ENCODE results near the gene C14orf119. TPM values are rescaled to one million over a fixed set of nuclear protein-coding genes. Genes with fewer than 3 reads are reported as not detected.

C14orf119 gene
- total RNA-seq, 1 experiment from 2014 or later = 65.1 TPM

- no CpG with 5 or more reads among the region's 14 CpGs for WGBS (ENCODE audit: extremely low coverage, insufficient read length, low lambda C conversion rate)
- Histone ChIP-seq H3K14ac (ENCODE audit: insufficient read depth, low read length) (no peak overlapping the region), H4K20me1 (ENCODE audit: control insufficient read depth, insufficient read depth, insufficient read length) (peaks cover 3% of the 10 kb centered on the region), H3K56ac (ENCODE audit: insufficient read length, low read depth, low read length) (no peak overlapping the region), H3K9ac (ENCODE audit: extremely low read depth, insufficient read length, low read length) (no peak overlapping the region), H3K27me3 (ENCODE audit: insufficient read depth, low read length) (no peaks in the 10 kb centered on the region), H3K23me2 (ENCODE audit: insufficient read length, low read depth, low read length, poor library complexity, severe bottlenecking) (peaks cover 12% of the 10 kb centered on the region), H2BK5ac (ENCODE audit: insufficient read length, low read length) (no peak overlapping the region), H3K23ac (ENCODE audit: insufficient read length, low read depth, low read length) (no peak overlapping the region), H2AFZ (ENCODE audit: low read length) (no peak overlapping the region), H3T11ph (ENCODE audit: low read length) (no peak overlapping the region), H3K4me2 (ENCODE audit: insufficient read depth, insufficient read length, low read length) (no peak overlapping the region), H4K5ac (ENCODE audit: insufficient read length, low read depth, low read length) (no peak overlapping the region), H3K4ac (ENCODE audit: low read depth, low read length) (no peak overlapping the region), H3K27ac (ENCODE audit: insufficient read length, low read depth, low read length) (no peak overlapping the region), H2BK15ac (ENCODE audit: low read depth, low read length) (no peak overlapping the region), H2BK120ac (ENCODE audit: low read depth, low read length, poor library complexity, severe bottlenecking) (no peak overlapping the region), H3K79me1 (ENCODE audit: insufficient read depth, low read depth, low read length, poor library complexity, severe bottlenecking) (peaks cover 17% of the 10 kb centered on the region), H3K18ac (ENCODE audit: insufficient read length, low read depth, low read length) (no peak overlapping the region), H2AK5ac (ENCODE audit: insufficient read length, low read length) (no peak overlapping the region), H3K79me2 (ENCODE audit: insufficient read depth, low read length) (peaks cover 5% of the 10 kb centered on the region; the same call in 1 of the 2 replicates), H2BK12ac (ENCODE audit: insufficient read length, low read depth, low read length) (no peak overlapping the region), H3K9me3 (ENCODE audit: control insufficient read depth, low read depth, low read length) (no peaks in the 10 kb centered on the region), H3K4me1 (ENCODE audit: insufficient read depth, low read length) (0 out of 2 replicates have a peak, but pooled peaks cover 3% of the 10 kb centered on the region), H4K91ac (ENCODE audit: insufficient read length, low read depth, low read length) (no peak overlapping the region), H2BK20ac (ENCODE audit: low read depth, low read length, poor library complexity, severe bottlenecking) (no peak overlapping the region), H4K8ac (replicated peaks; ENCODE audit: insufficient read length, low read depth, low read length) (no peak overlapping the region)
- Mint-ChIP-seq H3K9me3 (no peaks in the 10 kb centered on the region), H3K27ac (peak overlapping the region; percentile 92 to 95 (median 93); a peak in 5 of 7 replicates), H3K4me3 (peak overlapping the region in 1 of 2 experiments; percentile 68; a peak in 3 of 5 replicates), H3K27me3 (ENCODE audit: low read depth) (no peaks in the 10 kb centered on the region; the same call in 1 of the 2 replicates), H3K36me3 (ENCODE audit: insufficient read depth in 1 of 3, low read depth in 3 of 3) (peaks cover 49 to 84% (median 72%) of the 10 kb centered on the region in 3 experiments), H3K4me1 (peaks cover 35 to 52% of the 10 kb centered on the region in 2 experiments)
- DNase-seq = no peak
- TF ChIP-seq CTCF (conservative IDR thresholded peaks at IDR 0.05) = no peak
Observed at GRCh38 chr14:23067847-23068788, 27.2 kb upstream of the C14orf119 start.

Measured in H9 (cell line).